ENCODE data around the gene GMPR. TPM values are rescaled to one million over a fixed set of nuclear protein-coding genes. Genes with fewer than 3 reads are reported as not detected.

GMPR gene
- total and polyA plus RNA-seq, 10 of the 15 experiments (the other 5 are each of a cell fraction or from before 2014, with no cell fraction given), result 0.15 to 1.8 (median 0.49) TPM; not detected in 1

DNA sequence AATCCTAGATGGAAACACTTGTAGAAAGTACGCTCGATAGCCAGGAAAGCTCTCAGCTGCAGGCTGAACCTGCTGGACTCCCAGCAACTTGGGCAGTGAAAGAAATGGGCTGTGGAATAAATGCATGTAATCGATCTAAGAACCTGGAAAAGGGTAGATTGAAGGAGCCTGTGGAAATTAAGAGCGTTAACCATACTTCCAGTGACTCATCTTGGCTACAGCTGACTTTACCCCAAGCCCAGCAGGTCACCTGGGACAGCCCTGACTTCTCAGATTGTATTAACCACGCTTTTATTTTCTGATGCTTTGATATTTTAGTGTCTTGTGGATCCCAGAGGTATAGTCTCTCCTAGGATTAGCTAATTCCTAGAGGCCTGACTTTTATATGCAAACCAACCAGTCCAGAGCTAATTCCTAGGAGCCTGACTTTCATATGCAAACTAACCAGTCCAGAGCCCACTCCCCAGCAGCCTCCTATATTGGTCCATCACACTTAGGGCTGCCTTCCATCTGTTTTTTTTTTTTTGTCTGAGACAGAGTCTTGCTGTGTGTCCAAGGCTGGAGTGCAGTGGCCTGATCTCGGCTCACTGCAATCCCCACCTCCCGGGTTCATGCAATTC, 86.3 kb downstream of the GMPR start:
- ATAC-seq, result no peak
- in situ Hi-C loops (cut with MboI), result no loop called here
- POLR2A ChIA-PET, result no interaction called here

More for the DNA sequence above, 86.3 kb downstream of the GMPR start:
- no peaks in the 10 kb centered on the region for H3K27me3 ChIP-seq (replicated peaks in 1 of 2; ENCODE audit: control insufficient read depth in 2 of 2, insufficient read depth in 2 of 2, low read length in 1 of 2)
- TSS peak; percentile 7 for BruUV-seq (replicated peaks)
- H3K36me3 ChIP-seq (ENCODE audit: control insufficient read depth in 2 of 2, insufficient read depth in 2 of 2, low read length in 1 of 2), result peaks cover 16 to 42% of the 10 kb centered on the region in 2 experiments; a peak in 3 of 4 replicates
- no peak overlapping the region for H2AFZ ChIP-seq (ENCODE audit: control insufficient read depth, low read depth, low read length)
- H3K4me1 ChIP-seq (ENCODE audit: control insufficient read depth, insufficient read depth, low read length), result peaks cover 26% of the 10 kb centered on the region
- no peaks in the 10 kb centered on the region for H4K20me1 ChIP-seq (ENCODE audit: control insufficient read depth, insufficient read depth)
- DNase-seq (ENCODE audit: low read depth, low spot score) (no peak), FAIRE-seq (no peak)
- intact Hi-C loops (cut with micrococcal nuclease; ENCODE audit: unreplicated experiment), result no loop called here
- H3K4me2 ChIP-seq (ENCODE audit: control insufficient read depth, insufficient read depth), result no peak overlapping the region
- no peaks in the 10 kb centered on the region; the same call in 1 of the 2 replicates for H3K79me2 ChIP-seq (ENCODE audit: control insufficient read depth, insufficient read depth, low read length)
- ChIA-PET CTCF (interaction anchor here (0.6 to 9.3 kb wide), 8 partner anchors 8 to 704 kb away, joined by 3 to 53 read pairs (median 4); no protein-coding TSS in a partner anchor), RAD21 (ENCODE audit: unreplicated experiment) (interaction anchor here (1.2 to 2.2 kb wide), 2 partner anchors 39 to 334 kb away, joined by 3 to 7 read pairs; no protein-coding TSS in a partner anchor), SMC1A (ENCODE audit: uncharacterized antibody, unreplicated experiment) (interaction anchor here (0.6 to 1.9 kb wide), 6 partner anchors 9 to 171 kb away, joined by 3 to 4 read pairs (median 3); no protein-coding TSS in a partner anchor)
- 91% methylated on average over 7 of the region's 7 CpGs for WGBS (ENCODE audit: insufficient coverage, insufficient replicate concordance, low lambda C conversion rate, missing lambda C conversion rate)
- no peak for TF ChIP-seq NFYA (IDR thresholded peaks at IDR 0.05; ENCODE audit: borderline replicate concordance, low read depth, low read length)
- TF ChIP-seq, protein P1, sequence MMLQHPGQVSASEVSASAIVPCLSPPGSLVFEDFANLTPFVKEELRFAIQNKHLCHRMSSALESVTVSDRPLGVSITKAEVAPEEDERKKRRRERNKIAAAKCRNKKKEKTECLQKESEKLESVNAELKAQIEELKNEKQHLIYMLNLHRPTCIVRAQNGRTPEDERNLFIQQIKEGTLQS (IDR thresholded peaks at IDR 0.05; ENCODE audit: borderline replicate concordance, extremely low read depth, low read depth, low read length), result no peak
- TF ChIP-seq IRF4 (IDR thresholded peaks at IDR 0.05; ENCODE audit: low read depth, low read length), result no peak
- no peak for TF ChIP-seq SRF (IDR thresholded peaks at IDR 0.05; ENCODE audit: low read depth in 2 of 2, low read length in 2 of 2)
- no peak for TF ChIP-seq HDAC2 (IDR thresholded peaks at IDR 0.05)
- TF ChIP-seq TARDBP (IDR thresholded peaks at IDR 0.05; ENCODE audit: borderline replicate concordance), result no peak
- TF ChIP-seq SMAD5 (IDR thresholded peaks at IDR 0.05; ENCODE audit: low read depth), result no peak
- no peak for TF ChIP-seq CEBPB (IDR thresholded peaks at IDR 0.05; ENCODE audit: borderline replicate concordance in 1 of 2, low read depth in 2 of 2, low read length in 2 of 2)
- TF ChIP-seq RELA (IDR thresholded peaks at IDR 0.05; ENCODE audit: borderline replicate concordance, partially characterized antibody), result no peak
- TF ChIP-seq ZNF24 (IDR thresholded peaks at IDR 0.05), result no peak
- TF ChIP-seq, protein P2, sequence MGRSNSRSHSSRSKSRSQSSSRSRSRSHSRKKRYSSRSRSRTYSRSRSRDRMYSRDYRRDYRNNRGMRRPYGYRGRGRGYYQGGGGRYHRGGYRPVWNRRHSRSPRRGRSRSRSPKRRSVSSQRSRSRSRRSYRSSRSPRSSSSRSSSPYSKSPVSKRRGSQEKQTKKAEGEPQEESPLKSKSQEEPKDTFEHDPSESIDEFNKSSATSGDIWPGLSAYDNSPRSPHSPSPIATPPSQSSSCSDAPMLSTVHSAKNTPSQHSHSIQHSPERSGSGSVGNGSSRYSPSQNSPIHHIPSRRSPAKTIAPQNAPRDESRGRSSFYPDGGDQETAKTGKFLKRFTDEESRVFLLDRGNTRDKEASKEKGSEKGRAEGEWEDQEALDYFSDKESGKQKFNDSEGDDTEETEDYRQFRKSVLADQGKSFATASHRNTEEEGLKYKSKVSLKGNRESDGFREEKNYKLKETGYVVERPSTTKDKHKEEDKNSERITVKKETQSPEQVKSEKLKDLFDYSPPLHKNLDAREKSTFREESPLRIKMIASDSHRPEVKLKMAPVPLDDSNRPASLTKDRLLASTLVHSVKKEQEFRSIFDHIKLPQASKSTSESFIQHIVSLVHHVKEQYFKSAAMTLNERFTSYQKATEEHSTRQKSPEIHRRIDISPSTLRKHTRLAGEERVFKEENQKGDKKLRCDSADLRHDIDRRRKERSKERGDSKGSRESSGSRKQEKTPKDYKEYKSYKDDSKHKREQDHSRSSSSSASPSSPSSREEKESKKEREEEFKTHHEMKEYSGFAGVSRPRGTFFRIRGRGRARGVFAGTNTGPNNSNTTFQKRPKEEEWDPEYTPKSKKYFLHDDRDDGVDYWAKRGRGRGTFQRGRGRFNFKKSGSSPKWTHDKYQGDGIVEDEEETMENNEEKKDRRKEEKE (IDR thresholded peaks at IDR 0.05), result no peak
- TF ChIP-seq ESRRA (IDR thresholded peaks at IDR 0.05; ENCODE audit: low read length), result no peak
- no peak for TF ChIP-seq RCOR1 (conservative IDR thresholded peaks at IDR 0.05; ENCODE audit: low read depth, low read length)
- no peak for TF ChIP-seq SREBF2 (IDR thresholded peaks at IDR 0.05; ENCODE audit: low read length)
- TF ChIP-seq SIX5 (IDR thresholded peaks at IDR 0.05; ENCODE audit: low read depth, low read length, severe bottlenecking), result no peak
- TF ChIP-seq, protein P3, sequence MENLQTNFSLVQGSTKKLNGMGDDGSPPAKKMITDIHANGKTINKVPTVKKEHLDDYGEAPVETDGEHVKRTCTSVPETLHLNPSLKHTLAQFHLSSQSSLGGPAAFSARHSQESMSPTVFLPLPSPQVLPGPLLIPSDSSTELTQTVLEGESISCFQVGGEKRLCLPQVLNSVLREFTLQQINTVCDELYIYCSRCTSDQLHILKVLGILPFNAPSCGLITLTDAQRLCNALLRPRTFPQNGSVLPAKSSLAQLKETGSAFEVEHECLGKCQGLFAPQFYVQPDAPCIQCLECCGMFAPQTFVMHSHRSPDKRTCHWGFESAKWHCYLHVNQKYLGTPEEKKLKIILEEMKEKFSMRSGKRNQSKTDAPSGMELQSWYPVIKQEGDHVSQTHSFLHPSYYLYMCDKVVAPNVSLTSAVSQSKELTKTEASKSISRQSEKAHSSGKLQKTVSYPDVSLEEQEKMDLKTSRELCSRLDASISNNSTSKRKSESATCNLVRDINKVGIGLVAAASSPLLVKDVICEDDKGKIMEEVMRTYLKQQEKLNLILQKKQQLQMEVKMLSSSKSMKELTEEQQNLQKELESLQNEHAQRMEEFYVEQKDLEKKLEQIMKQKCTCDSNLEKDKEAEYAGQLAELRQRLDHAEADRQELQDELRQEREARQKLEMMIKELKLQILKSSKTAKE (IDR thresholded peaks at IDR 0.05; ENCODE audit: low read depth, poor library complexity, severe bottlenecking), result no peak
- TF ChIP-seq NR2F1 (conservative IDR thresholded peaks at IDR 0.05), result no peak
- TF ChIP-seq, protein P4, sequence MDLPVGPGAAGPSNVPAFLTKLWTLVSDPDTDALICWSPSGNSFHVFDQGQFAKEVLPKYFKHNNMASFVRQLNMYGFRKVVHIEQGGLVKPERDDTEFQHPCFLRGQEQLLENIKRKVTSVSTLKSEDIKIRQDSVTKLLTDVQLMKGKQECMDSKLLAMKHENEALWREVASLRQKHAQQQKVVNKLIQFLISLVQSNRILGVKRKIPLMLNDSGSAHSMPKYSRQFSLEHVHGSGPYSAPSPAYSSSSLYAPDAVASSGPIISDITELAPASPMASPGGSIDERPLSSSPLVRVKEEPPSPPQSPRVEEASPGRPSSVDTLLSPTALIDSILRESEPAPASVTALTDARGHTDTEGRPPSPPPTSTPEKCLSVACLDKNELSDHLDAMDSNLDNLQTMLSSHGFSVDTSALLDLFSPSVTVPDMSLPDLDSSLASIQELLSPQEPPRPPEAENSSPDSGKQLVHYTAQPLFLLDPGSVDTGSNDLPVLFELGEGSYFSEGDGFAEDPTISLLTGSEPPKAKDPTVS (IDR thresholded peaks at IDR 0.05; ENCODE audit: low read depth, low read length), result no peak
- no peak for TF ChIP-seq CREB1 (IDR thresholded peaks at IDR 0.05; ENCODE audit: low read depth)
- H3K4me3 ChIP-seq, result no peak overlapping the region
- H3K27ac ChIP-seq (ENCODE audit: control insufficient read depth, insufficient read depth), result no peak overlapping the region
- H3K9ac ChIP-seq (ENCODE audit: control insufficient read depth, insufficient read depth, low read length), result no peak overlapping the region
- no peaks in the 10 kb centered on the region; the same call in 2 of the 3 replicates for H3K9me3 ChIP-seq (replicated peaks; ENCODE audit: control insufficient read depth, insufficient read depth, low read length)
